K562 (cell line): ENCODE measurements around the gene ETV4. TPM values are rescaled to one million over a fixed set of nuclear protein-coding genes. Genes with fewer than 3 reads are reported as not detected.
A peak's percentile ranks its signal among the peaks of the same experiment; 100 is the strongest.

ENCODE experiments used
- ATAC-seq: fragments of 200-7000 bp; cut with Tn5 transposase; 3 replicates; pipeline ENCODE4 v1.9.1; 2020; ENCODE audit warnings: moderate library complexity
- BruUV-seq: library from RNA; stranded (reverse); fragments of 400-500 nt; replicated peaks from 2 replicates; lab custom pipeline; 2021; lab: Mats Ljungman, UMichigan
- CTCF ChIA-PET: fragments of 300-600 bp; formaldehyde crosslinking; extraction: SDS; loops from one replicate; lab custom pipeline; 2021; ENCODE audit warnings: low intra/inter-chr PET ratio; lab: Yijun Ruan, JAX
- POLR2A ChIA-PET: fragments of 300-600, 350-650 bp; sonication (Branson Sonifier 250); formaldehyde crosslinking; extraction: SDS; loops from one replicate; lab custom pipeline; 2021; ENCODE audit warnings: antibody characterized with exemption, inconsistent platforms; lab: Yijun Ruan, JAX
- DNase-seq, 4 experiments: peaks; one replicate each; pipeline versions ENCODE4 v3.0.0 to v3.0.0-alpha.2; 2011 to 2018; ENCODE audit warnings: low spot score in 3 of 4, mixed read lengths in 3 of 4; ENCODE audit errors: extremely low read depth in 1 of 4
- FAIRE-seq: peaks from 2 replicates; lab custom pipeline; 2011; peaks lifted over from hg19 to GRCh38; lab: Jason Lieb, UNC
- H2AFZ ChIP-seq: 2 replicates; pipeline ENCODE4 v1.6.0; 2011; ENCODE audit warnings: low read depth, low read length, control low read depth, inconsistent platforms
- H3K27ac ChIP-seq: fragments of 200-600 bp; 3 replicates; pipeline ENCODE4 v1.8.0; 2011; ENCODE audit warnings: low read depth, mild to moderate bottlenecking, control low read depth, inconsistent platforms, low read length, moderate library complexity, mixed read lengths; ENCODE audit errors: extremely low read depth
- H3K27me3 ChIP-seq, 2 experiments: fragments of 300-600 bp in 1 of 2; 2 replicates in 1 of 2; 3 replicates in 1 of 2; pipeline versions ENCODE4 v1.6.0 to v1.8.0; 2011; ENCODE audit warnings: inconsistent platforms in 2 of 2, low read length in 2 of 2, mild to moderate bottlenecking in 1 of 2, mixed read lengths in 1 of 2, moderate library complexity in 1 of 2; ENCODE audit not compliant: control insufficient read depth in 2 of 2, insufficient read depth in 2 of 2
- H3K36me3 ChIP-seq: fragments of 300-600 bp; 3 replicates; pipeline ENCODE4 v1.8.0; 2011; ENCODE audit warnings: mild to moderate bottlenecking, low read length, inconsistent platforms; ENCODE audit not compliant: control insufficient read depth, insufficient read depth
- H3K4me1 ChIP-seq, 2 experiments: fragments of 200-600 bp in 1 of 2; replicated peaks in 1 of 2; 2 replicates in 1 of 2; 3 replicates in 1 of 2; pipeline versions ENCODE4 v1.5.1 to v1.8.0; 2011; ENCODE audit warnings: inconsistent platforms in 2 of 2, low read length in 2 of 2, mild to moderate bottlenecking in 1 of 2, mixed read lengths in 1 of 2, moderate library complexity in 1 of 2; ENCODE audit not compliant: control insufficient read depth in 2 of 2, insufficient read depth in 2 of 2
- H3K4me2 ChIP-seq: 2 replicates; pipeline ENCODE4 v1.6.1; 2011; ENCODE audit warnings: low read length, control low read depth, inconsistent platforms, mixed read lengths; ENCODE audit not compliant: insufficient read depth
- H3K4me3 ChIP-seq: fragments of 200-600 bp; sonication (generic), shearing (Covaris generic); 2 replicates; pipeline ENCODE4 v1.5.1; 2016; ENCODE audit warnings: control low read depth, inconsistent platforms
- H3K79me2 ChIP-seq: fragments of 200-600 bp; 3 replicates; pipeline ENCODE4 v1.8.0; 2011; ENCODE audit warnings: low read length, inconsistent platforms; ENCODE audit not compliant: control insufficient read depth, insufficient read depth
- H3K9ac ChIP-seq, 2 experiments: 2 replicates each; pipeline versions ENCODE4 v1.6.0 to v1.6.1; 2011; ENCODE audit warnings: low read depth in 2 of 2, low read length in 2 of 2, control low read depth in 1 of 2, inconsistent platforms in 1 of 2, mild to moderate bottlenecking in 1 of 2, mixed read lengths in 1 of 2; ENCODE audit not compliant: insufficient read depth in 1 of 2
- H3K9me1 ChIP-seq: one replicate; pipeline ENCODE4 v1.6.0; 2011; ENCODE audit warnings: inconsistent platforms, mild to moderate bottlenecking, low read length, moderate library complexity; ENCODE audit not compliant: control insufficient read depth, insufficient read depth
- H3K9me3 ChIP-seq: replicated peaks from 2 replicates; pipeline ENCODE4 v1.5.1; 2011; ENCODE audit warnings: low read depth, low read length, inconsistent platforms; ENCODE audit not compliant: control insufficient read depth, insufficient read depth
- H4K20me1 ChIP-seq: replicated peaks from 2 replicates; pipeline ENCODE4 v1.6.1; 2011; ENCODE audit warnings: low read length, inconsistent platforms, mixed read lengths; ENCODE audit not compliant: control insufficient read depth, insufficient read depth
- ATF7 ChIP-seq: fragments of 450-650 bp; IDR thresholded peaks from 2 replicates; pipeline ENCODE4 v1.7.1; 2014; ENCODE audit warnings: mild to moderate bottlenecking, moderate library complexity
- DIDO1 ChIP-seq: fragments of 450-650 bp; IDR thresholded peaks from 2 replicates; pipeline ENCODE4 v1.6.1; 2016; ENCODE audit warnings: low read depth, missing biosample characterization, missing genetic modification characterization
- HOXB6 ChIP-seq: fragments of 250-450 bp; sonication (Bioruptor Pico); IDR thresholded peaks from 2 replicates; pipeline ENCODE4 v1.5.1; 2022; ENCODE audit warnings: mild to moderate bottlenecking, borderline replicate concordance
- ILF3 ChIP-seq: fragments of 450-650 bp; IDR thresholded peaks from 2 replicates; pipeline ENCODE4 v1.6.1; 2018; ENCODE audit warnings: antibody characterized with exemption, mild to moderate bottlenecking, moderate library complexity, borderline replicate concordance
- MAZ ChIP-seq, 2 experiments: fragments of 450-650 bp in 1 of 2; sonication (generic) in 1 of 2; formaldehyde crosslinking; IDR thresholded peaks in 1 of 2; conservative IDR thresholded peaks in 1 of 2; 2 replicates each; pipeline versions ENCODE4 v1.4.0 to v1.5.0; 2020; ENCODE audit warnings: mild to moderate bottlenecking in 1 of 2, missing genetic modification reagents in 1 of 2
- RFX1 ChIP-seq: fragments of 450-650 bp; IDR thresholded peaks from 2 replicates; pipeline ENCODE4 v1.6.1; 2016; ENCODE audit warnings: mild to moderate bottlenecking, moderate library complexity
- XRCC5 ChIP-seq: fragments of 200-400 bp; formaldehyde crosslinking; IDR thresholded peaks from 2 replicates; pipeline ENCODE4 v1.6.1; 2017; ENCODE audit warnings: low read depth, mild to moderate bottlenecking, low read length
- ZFPM2 ChIP-seq: fragments of 250-450 bp; sonication (Bioruptor Pico); IDR thresholded peaks from 2 replicates; pipeline ENCODE4 v1.5.1; 2022; ENCODE audit warnings: mild to moderate bottlenecking
- ZKSCAN8 ChIP-seq: fragments of 200-800 bp; sonication (Bioruptor generic); IDR thresholded peaks from 2 replicates; pipeline ENCODE4 v1.6.1; 2016; ENCODE audit warnings: missing genetic modification characterization, missing compliant biosample characterization
- ZNF263 ChIP-seq: sonication (generic); formaldehyde crosslinking; IDR thresholded peaks from 2 replicates; pipeline ENCODE4 v1.8.0; 2022; ENCODE audit warnings: mild to moderate bottlenecking, missing genetic modification reagents, borderline replicate concordance
- in situ Hi-C: fragments of 300-500 bp; cut with MboI; formaldehyde crosslinking; loops from 4 replicates; pipeline ENCODE4 v1.15.0; 2018; ENCODE audit warnings: inconsistent platforms, mixed read lengths
- intact Hi-C: fragments of 100-400 bp; cut with micrococcal nuclease; formaldehyde crosslinking; loops from 2 replicates; pipeline ENCODE4 v1.14.2; 2022
- polyA plus RNA-seq, 8 experiments: library from polyadenylated mRNA; depleted of rRNA in 4 of 8; stranded (reverse) in 5 of 8; unstranded in 3 of 8; fragments of >200 nt; fragmentation: Nextera tagmentation in 2 of 8; fragmentation: Illumina TruSeq in 1 of 8; extraction: Ambion mirVana in 2 of 8; extraction: Trizol in 1 of 8; gene quantifications; 2 replicates each; pipeline versions ENCODE4 v1.2.1 to v1.2.3, GENCODE V29; 2011 to 2014; ENCODE audit warnings: inconsistent platforms in 1 of 8, missing spikeins in 1 of 8
- total RNA-seq, 7 experiments: library from RNA; depleted of rRNA in 6 of 7; stranded (reverse); fragments of >200 nt in 6 of 7; fragmentation: Illumina TruSeq in 2 of 7; extraction: Trizol in 2 of 7; gene quantifications; 2 replicates each; pipeline versions ENCODE4 v1.2.1 to v1.2.3, GENCODE V29; 2011 to 2021; ENCODE audit warnings: low replicate concordance in 1 of 7
- TF ChIP-seq, protein P1 (sequence below): fragments of 450-650 bp; IDR thresholded peaks from 2 replicates; pipeline ENCODE4 v1.7.1; 2018; ENCODE audit warnings: mild to moderate bottlenecking, low read depth; ENCODE audit not compliant: partially characterized antibody
- TF ChIP-seq, protein P2 (sequence below): sonication (generic); formaldehyde crosslinking; IDR thresholded peaks from 2 replicates; pipeline ENCODE4 v1.8.0; 2022; ENCODE audit warnings: mild to moderate bottlenecking, missing genetic modification reagents, borderline replicate concordance

ETV4 gene
- total and polyA plus RNA-seq, 9 of the 15 experiments (the other 6 are each of a cell fraction or from before 2014, with no cell fraction given): 5.5 to 66.3 (median 28.2) TPM

DNA sequence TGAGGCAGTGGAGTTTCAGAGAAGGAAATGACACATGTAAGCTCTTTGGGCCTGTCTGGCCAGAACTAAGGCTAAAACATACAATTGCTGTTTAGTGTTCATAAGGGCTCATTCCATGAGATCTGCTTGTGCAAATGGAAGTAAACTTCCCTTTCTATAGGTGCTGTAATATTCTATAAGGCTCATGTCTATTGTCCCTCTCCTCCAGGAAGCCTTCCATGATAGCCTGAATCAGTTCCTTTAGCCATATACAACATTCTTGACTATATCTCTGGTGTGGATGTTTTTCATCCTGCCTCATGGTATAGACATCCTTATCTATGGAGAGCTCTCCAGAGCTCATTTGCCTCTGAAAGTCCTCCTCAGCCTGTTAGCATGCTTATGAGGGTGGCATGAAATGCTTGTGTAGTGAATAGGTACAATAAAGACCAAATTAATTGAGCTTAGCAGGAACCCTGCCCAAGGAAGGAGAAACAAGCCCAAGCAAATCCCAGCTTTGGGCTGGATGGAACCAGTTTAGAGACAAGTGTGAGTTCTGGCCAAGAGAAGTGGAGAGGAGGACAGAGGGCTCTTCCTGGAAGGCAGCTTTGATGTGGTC lies 1.6 kb upstream of the ETV4 start:
- ChIA-PET POLR2A (interaction anchor here (0.8 to 2.7 kb wide), 5 partner anchors 8 to 40 kb away, joined by 3 to 14 read pairs (median 5); no protein-coding TSS in a partner anchor), CTCF (no interaction called here)
- H3K9me1 ChIP-seq: no peaks in the 10 kb centered on the region
- H3K4me2 ChIP-seq: no peak overlapping the region
- DNase-seq (no peak), ATAC-seq (no peak), FAIRE-seq (no peak)
- in situ Hi-C loops (no loop called here), intact Hi-C loops (no loop called here)
- H3K9me3 ChIP-seq: no peaks in the 10 kb centered on the region
- H3K9ac ChIP-seq: no peak overlapping the region
- no peaks in the 10 kb centered on the region for H4K20me1 ChIP-seq
- no peaks in the 10 kb centered on the region; the same call in 2 of the 3 replicates for H3K36me3 ChIP-seq
- H3K4me1 ChIP-seq: peaks cover 27 to 35% of the 10 kb centered on the region in 2 experiments
- no TSS peak for BruUV-seq
- H3K4me3 ChIP-seq: no peak overlapping the region
- H3K27me3 ChIP-seq: no peaks in the 10 kb centered on the region
- peak overlapping the region; percentile 92 for H2AFZ ChIP-seq
- no peak overlapping the region for H3K27ac ChIP-seq
- H3K79me2 ChIP-seq: peaks cover 24% of the 10 kb centered on the region
- no peak for TF ChIP-seq MAZ (CRISPR knock-in tag; conservative IDR thresholded peaks at IDR 0.05 in 1 of 2, IDR thresholded peaks at IDR 0.05 in 1 of 2)
- TF ChIP-seq, protein P1, sequence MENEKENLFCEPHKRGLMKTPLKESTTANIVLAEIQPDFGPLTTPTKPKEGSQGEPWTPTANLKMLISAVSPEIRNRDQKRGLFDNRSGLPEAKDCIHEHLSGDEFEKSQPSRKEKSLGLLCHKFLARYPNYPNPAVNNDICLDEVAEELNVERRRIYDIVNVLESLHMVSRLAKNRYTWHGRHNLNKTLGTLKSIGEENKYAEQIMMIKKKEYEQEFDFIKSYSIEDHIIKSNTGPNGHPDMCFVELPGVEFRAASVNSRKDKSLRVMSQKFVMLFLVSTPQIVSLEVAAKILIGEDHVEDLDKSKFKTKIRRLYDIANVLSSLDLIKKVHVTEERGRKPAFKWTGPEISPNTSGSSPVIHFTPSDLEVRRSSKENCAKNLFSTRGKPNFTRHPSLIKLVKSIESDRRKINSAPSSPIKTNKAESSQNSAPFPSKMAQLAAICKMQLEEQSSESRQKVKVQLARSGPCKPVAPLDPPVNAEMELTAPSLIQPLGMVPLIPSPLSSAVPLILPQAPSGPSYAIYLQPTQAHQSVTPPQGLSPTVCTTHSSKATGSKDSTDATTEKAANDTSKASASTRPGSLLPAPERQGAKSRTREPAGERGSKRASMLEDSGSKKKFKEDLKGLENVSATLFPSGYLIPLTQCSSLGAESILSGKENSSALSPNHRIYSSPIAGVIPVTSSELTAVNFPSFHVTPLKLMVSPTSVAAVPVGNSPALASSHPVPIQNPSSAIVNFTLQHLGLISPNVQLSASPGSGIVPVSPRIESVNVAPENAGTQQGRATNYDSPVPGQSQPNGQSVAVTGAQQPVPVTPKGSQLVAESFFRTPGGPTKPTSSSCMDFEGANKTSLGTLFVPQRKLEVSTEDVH: no peak
- no peak for TF ChIP-seq ZKSCAN8 (CRISPR knock-in tag)
- TF ChIP-seq RFX1: peak; percentile 73
- TF ChIP-seq ZNF263 (CRISPR knock-in tag): no peak
- TF ChIP-seq ZFPM2 (CRISPR knock-in tag): no peak
- TF ChIP-seq DIDO1 (tag): no peak
- TF ChIP-seq ATF7: no peak
- TF ChIP-seq HOXB6 (CRISPR knock-in tag): no peak
- TF ChIP-seq ILF3: no peak
- TF ChIP-seq XRCC5: no peak
- TF ChIP-seq, protein P2, sequence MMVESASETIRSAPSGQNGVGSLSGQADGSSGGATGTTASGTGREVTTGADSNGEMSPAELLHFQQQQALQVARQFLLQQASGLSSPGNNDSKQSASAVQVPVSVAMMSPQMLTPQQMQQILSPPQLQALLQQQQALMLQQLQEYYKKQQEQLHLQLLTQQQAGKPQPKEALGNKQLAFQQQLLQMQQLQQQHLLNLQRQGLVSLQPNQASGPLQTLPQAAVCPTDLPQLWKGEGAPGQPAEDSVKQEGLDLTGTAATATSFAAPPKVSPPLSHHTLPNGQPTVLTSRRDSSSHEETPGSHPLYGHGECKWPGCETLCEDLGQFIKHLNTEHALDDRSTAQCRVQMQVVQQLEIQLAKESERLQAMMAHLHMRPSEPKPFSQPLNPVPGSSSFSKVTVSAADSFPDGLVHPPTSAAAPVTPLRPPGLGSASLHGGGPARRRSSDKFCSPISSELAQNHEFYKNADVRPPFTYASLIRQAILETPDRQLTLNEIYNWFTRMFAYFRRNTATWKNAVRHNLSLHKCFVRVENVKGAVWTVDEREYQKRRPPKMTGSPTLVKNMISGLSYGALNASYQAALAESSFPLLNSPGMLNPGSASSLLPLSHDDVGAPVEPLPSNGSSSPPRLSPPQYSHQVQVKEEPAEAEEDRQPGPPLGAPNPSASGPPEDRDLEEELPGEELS (CRISPR knock-in tag): no peak
